ENCODE measurements around the gene MAGEA12.
"Not testable (repeated sequence)": the region's sequence is repeated elsewhere in the genome, so short reads cannot be mapped to it uniquely, and the experiment has no call there.

MAGEA12 gene

GRCh38 chrX:152761582-152761981 is 28.0 kb downstream of the MAGEA12 start:
- in situ Hi-C loops (cut with MboI; ENCODE audit: low sequenced_read_pairs): not testable (repeated sequence)

- in situ Hi-C loops (cut with MboI; ENCODE audit: low sequenced_read_pairs): not testable (repeated sequence)
Measured at GRCh38 chrX:152766562-152766961, 33.0 kb downstream of the MAGEA12 start.

- in situ Hi-C loops (cut with MboI; ENCODE audit: low sequenced_read_pairs): not testable (repeated sequence)
Measured at GRCh38 chrX:152769549-152770289, 36.2 kb downstream of the MAGEA12 start, which contains the start of gene MAGEA6. Gene MAGEA6 (minus strand): TSS chrX:152769689. CDS start chrX:152767650, 2,039 bp downstream.

GRCh38 chrX:152787062-152787461 is 53.5 kb downstream of the MAGEA12 start:
- in situ Hi-C loops (cut with MboI; ENCODE audit: low sequenced_read_pairs): not testable (repeated sequence)
